Thyroid gland (tissue), 4 donors: Measurements from ENCODE around the gene SEPTIN8. TPM values are rescaled to one million over a fixed set of nuclear protein-coding genes. Genes with fewer than 3 reads are reported as not detected.

Source experiments
- DNase-seq, 2 donors: peaks; one replicate each; pipeline ENCODE4 v3.0.0-alpha.2; 2019
- H3K27ac ChIP-seq, 3 donors: fragments of 200-600 bp; sonication (generic); 1 replicate in 2 of 3; 2 replicates in 1 of 3; pipeline ENCODE4 v1.5.1; 2016 to 2019; ENCODE audit warnings: mild to moderate bottlenecking in 1 of 3, moderate library complexity in 1 of 3
- H3K27me3 ChIP-seq: fragments of 200-600 bp; sonication (generic); one replicate; pipeline ENCODE4 v1.5.1; 2019
- H3K36me3 ChIP-seq, 2 donors: fragments of 200-600 bp; sonication (generic); one replicate each; pipeline ENCODE4 v1.5.1; 2016 to 2019
- H3K4me1 ChIP-seq, 2 donors: fragments of 200-600 bp; sonication (generic); one replicate each; pipeline ENCODE4 v1.5.1; 2017 to 2019
- H3K4me3 ChIP-seq, 3 donors: fragments of 200-600 bp; sonication (generic); replicated peaks in 1 of 3; 1 replicate in 2 of 3; 2 replicates in 1 of 3; pipeline ENCODE4 v1.5.1; 2016; ENCODE audit warnings: mild to moderate bottlenecking in 1 of 3
- H3K9me3 ChIP-seq: fragments of 200-600 bp; sonication (generic); one replicate; pipeline ENCODE4 v1.5.1; 2017
- POLR2A ChIP-seq, 2 donors: fragments of 450-650 bp; IDR thresholded peaks; one replicate each; pipeline ENCODE4 v1.6.1; 2017; ENCODE audit warnings: antibody characterized with exemption in 2 of 2, mild to moderate bottlenecking in 2 of 2, moderate library complexity in 1 of 2
- WGBS, 2 donors: methylation state at CpG; one replicate each; pipeline ENCODE4 v1.1.5; 2017; 5-methylcytosine and 5-hydroxymethylcytosine counted together
- intact Hi-C: fragments of 100-400 bp; cut with DNase I; formaldehyde crosslinking; loops from one replicate; pipeline ENCODE4 v1.15.1; 2023
- total RNA-seq, 4 donors: library from RNA; depleted of rRNA; stranded (reverse); fragments of >200 nt; gene quantifications; one replicate each; pipeline ENCODE4 v1.2.3, GENCODE V29; 2016
- TF ChIP-seq, protein P1 (sequence below), 6 experiments: fragments of 200-600 bp in 3 of 6; fragments of 450-650 bp in 3 of 6; sonication (generic) in 3 of 6; IDR thresholded peaks; one replicate each; pipeline ENCODE4 v1.5.1; 2016 to 2019; ENCODE audit warnings: antibody characterized with exemption in 6 of 6, mild to moderate bottlenecking in 2 of 6, inconsistent platforms in 1 of 6, moderate library complexity in 1 of 6

The SEPTIN8 gene
- total RNA-seq, 4 donors from 2014 or later = 41.9 to 57.7 (median 46.7) TPM

DNA sequence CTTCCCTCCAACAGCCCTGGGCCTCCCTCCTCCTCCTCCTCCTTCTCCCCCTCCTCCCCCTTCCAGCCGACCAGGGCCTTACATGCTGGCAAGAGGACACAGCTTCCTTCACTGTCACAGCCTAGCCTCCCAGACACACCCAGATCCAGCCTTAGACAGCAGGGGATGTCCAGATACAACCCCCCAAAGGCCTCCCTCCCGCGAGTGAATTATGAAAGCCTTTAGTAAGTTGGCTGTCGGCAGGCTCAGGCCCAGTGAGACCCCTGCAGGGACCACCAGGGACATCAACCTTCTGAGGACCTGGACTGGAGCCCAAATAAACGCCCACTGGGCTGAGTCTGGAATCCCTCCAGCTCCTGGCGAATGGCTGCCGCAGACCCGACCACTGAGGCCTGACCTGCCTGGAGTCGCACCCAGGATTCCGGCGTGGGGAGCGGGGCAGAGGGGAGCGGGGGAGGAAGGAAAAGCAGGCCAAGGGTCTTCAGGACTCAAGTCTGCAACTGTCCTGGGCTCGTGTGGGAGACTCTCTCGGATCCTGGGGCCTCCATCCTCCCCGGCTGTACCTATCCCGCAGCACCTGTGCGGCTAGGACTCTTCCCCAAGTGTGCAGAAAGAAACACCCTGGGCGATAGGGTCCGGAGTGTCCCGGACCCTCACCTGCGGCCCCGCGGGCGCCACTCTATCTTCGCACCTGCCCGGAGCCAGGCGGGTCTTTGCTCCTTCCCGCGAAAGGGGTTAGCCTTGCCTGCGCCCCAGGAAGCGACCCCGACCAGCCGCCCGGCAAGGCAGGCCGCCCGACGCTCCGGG, 705 bp downstream of the SEPTIN8 start:
- H3K27ac ChIP-seq = peak overlapping the region; percentile 37 to 87 (median 85)
- peak overlapping the region; percentile 48 to 64 (median 57) for H3K4me3 ChIP-seq
- TF ChIP-seq, protein P1, sequence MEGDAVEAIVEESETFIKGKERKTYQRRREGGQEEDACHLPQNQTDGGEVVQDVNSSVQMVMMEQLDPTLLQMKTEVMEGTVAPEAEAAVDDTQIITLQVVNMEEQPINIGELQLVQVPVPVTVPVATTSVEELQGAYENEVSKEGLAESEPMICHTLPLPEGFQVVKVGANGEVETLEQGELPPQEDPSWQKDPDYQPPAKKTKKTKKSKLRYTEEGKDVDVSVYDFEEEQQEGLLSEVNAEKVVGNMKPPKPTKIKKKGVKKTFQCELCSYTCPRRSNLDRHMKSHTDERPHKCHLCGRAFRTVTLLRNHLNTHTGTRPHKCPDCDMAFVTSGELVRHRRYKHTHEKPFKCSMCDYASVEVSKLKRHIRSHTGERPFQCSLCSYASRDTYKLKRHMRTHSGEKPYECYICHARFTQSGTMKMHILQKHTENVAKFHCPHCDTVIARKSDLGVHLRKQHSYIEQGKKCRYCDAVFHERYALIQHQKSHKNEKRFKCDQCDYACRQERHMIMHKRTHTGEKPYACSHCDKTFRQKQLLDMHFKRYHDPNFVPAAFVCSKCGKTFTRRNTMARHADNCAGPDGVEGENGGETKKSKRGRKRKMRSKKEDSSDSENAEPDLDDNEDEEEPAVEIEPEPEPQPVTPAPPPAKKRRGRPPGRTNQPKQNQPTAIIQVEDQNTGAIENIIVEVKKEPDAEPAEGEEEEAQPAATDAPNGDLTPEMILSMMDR (IDR thresholded peaks at IDR 0.05) = no peak
- TF ChIP-seq POLR2A (IDR thresholded peaks at IDR 0.05) = no peak
- 3 to 10% methylated on average over 4 to 18 of the region's 39 CpGs for WGBS, 2 donors
- H3K27me3 ChIP-seq = no peaks in the 10 kb centered on the region
- intact Hi-C loops = no loop called here
- no peaks in the 10 kb centered on the region for H3K36me3 ChIP-seq
- DNase-seq = peak; percentile 50 to 57
- no peaks in the 10 kb centered on the region for H3K9me3 ChIP-seq
- H3K4me1 ChIP-seq = peaks cover 34 to 43% of the 10 kb centered on the region in 2 donors

DNA sequence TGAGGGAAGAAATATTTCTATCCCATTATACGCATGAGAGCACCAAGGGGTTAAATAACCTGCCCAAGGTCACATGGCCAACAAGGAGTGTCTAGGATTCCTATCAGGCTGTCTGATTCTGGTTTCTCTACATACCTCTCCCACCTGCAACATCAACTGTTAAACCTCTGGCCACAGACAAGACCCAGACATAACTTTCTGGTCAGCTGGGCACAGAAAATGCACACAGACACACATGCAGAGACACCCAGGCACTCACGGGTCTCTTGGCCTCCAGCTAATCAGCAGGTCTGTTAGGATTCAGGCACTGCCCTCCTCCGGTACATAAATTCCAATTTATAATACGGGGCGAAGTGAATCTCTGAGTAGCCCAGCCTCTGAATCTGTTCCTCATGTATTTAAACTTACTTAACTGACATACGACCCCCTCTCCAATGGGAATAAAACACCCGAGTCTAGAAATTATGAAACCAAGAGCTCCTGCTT, 1.5 kb downstream of the SEPTIN8 start:
- TF ChIP-seq, protein P1 (IDR thresholded peaks at IDR 0.05) = peak in 1 of 6 experiments; percentile 11
- TF ChIP-seq POLR2A (IDR thresholded peaks at IDR 0.05) = peak in 1 of 2 donors; percentile 51
- Histone ChIP-seq H3K36me3 (no peaks in the 10 kb centered on the region), H3K9me3 (no peaks in the 10 kb centered on the region), H3K27me3 (no peaks in the 10 kb centered on the region), H3K27ac (peak overlapping the region; percentile 37 to 87 (median 85)), H3K4me1 (peaks cover 42 to 51% of the 10 kb centered on the region in 2 donors), H3K4me3 (peak overlapping the region in 1 of 3 donors; percentile 64)
- intact Hi-C loops = no loop called here
- WGBS, 2 donors = 15 to 18% methylated on average over 7 of the region's 7 CpGs
- peak; percentile 80 to 85 for DNase-seq

DNA sequence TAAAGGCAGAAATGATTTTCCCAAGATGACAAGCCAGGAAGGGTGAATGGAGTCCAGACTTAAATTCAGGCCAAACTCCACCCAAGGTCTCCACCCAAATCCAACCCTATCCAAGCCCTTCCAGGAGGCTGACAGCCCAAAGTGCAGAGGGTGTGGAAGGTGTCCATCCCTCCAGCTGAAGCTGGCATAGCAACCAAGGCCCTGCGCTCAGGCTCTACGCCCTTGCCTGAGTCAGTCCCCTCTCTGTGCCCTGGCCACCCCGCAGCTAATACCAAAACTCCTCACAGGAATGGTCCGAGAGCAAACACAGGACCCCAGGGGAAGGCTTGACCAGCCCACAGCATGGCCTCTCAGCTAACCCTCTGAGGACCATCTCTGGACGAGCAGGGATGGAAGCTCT, 2.1 kb downstream of the SEPTIN8 start:
- no peak for TF ChIP-seq POLR2A (IDR thresholded peaks at IDR 0.05)
- TF ChIP-seq, protein P1 (IDR thresholded peaks at IDR 0.05) = no peak
- 14 to 100% methylated on average over 1 to 2 of the region's 5 CpGs for WGBS, 2 donors
- H3K4me1 ChIP-seq = peaks cover 46 to 55% of the 10 kb centered on the region in 2 donors
- intact Hi-C loops = no loop called here
- no peaks in the 10 kb centered on the region for H3K36me3 ChIP-seq
- H3K9me3 ChIP-seq = no peaks in the 10 kb centered on the region
- peak overlapping the region; percentile 37 to 87 (median 85) for H3K27ac ChIP-seq
- no peak for DNase-seq
- no peak overlapping the region for H3K4me3 ChIP-seq
- H3K27me3 ChIP-seq = no peaks in the 10 kb centered on the region

GRCh38 chr5:132774406-132774805, 2.6 kb downstream of the SEPTIN8 start:
- Histone ChIP-seq H3K9me3 (no peaks in the 10 kb centered on the region), H3K4me1 (peaks cover 46 to 58% of the 10 kb centered on the region in 2 donors), H3K4me3 (no peak overlapping the region), H3K27ac (peak overlapping the region in 1 of 3 donors; percentile 87), H3K27me3 (no peaks in the 10 kb centered on the region), H3K36me3 (no peaks in the 10 kb centered on the region)
- TF ChIP-seq, protein P1 (IDR thresholded peaks at IDR 0.05) = no peak
- no peak for TF ChIP-seq POLR2A (IDR thresholded peaks at IDR 0.05)
- 62 to 88% methylated on average over 2 of the region's 3 CpGs for WGBS, 2 donors
- intact Hi-C loops = no loop called here
- peak in 1 of 2 donors; percentile 15 for DNase-seq
